Gastrocnemius medialis (tissue), 4 donors: ENCODE data around the gene RGS11.

Experiments
- CTCF ChIP-seq, 5 experiments: fragments of 450-650 bp in 3 of 5; fragments of 200-600 bp in 2 of 5; sonication (generic) in 2 of 5; IDR thresholded peaks in 4 of 5; conservative IDR thresholded peaks in 1 of 5; 1 replicate in 4 of 5; 2 replicates in 1 of 5; pipeline ENCODE4 v1.5.1; 2016 to 2019; ENCODE audit warnings: antibody characterized with exemption in 5 of 5, mild to moderate bottlenecking in 3 of 5, moderate library complexity in 3 of 5
- POLR2A ChIP-seq, 2 donors: fragments of 450-650 bp; IDR thresholded peaks; one replicate each; pipeline ENCODE4 v1.6.1; 2017; ENCODE audit warnings: antibody characterized with exemption in 2 of 2, mild to moderate bottlenecking in 2 of 2, moderate library complexity in 2 of 2

DNA sequence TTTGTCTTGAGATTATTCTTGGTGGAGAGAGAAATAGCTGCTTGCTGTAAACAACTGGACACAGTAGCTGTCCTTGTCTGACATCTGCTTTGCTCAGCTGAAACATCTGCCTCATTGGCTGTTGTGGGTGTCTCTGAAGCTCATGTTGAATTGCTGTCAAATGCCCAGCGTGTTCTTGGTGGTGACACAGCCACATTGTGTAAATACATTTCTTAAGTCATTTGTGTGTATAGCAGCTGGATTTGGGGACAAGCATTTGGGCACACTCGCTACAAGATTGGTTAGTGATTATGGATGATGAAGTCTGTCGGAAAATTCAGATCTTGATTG lies 35.8 kb downstream of the RGS11 start:
- TF ChIP-seq CTCF (IDR thresholded peaks at IDR 0.05 in 4 of 5, conservative IDR thresholded peaks at IDR 0.05 in 1 of 5) (no peak), POLR2A (IDR thresholded peaks at IDR 0.05) (no peak)
